ENCODE results near the gene DIP2B.
"Not testable (repeated sequence)": the region's sequence is repeated elsewhere in the genome, so short reads cannot be mapped to it uniquely, and the experiment has no call there.

GRCh38 chr12:50521781-50522180, 17.0 kb downstream of the DIP2B start:
- TF ChIP-seq EZH2 (IDR thresholded peaks at IDR 0.05; ENCODE audit: insufficient read depth, poor library complexity, severe bottlenecking); EZH2phosphoT487 (IDR thresholded peaks at IDR 0.05; ENCODE audit: insufficient read depth, low read depth): not testable (repeated sequence)

Data from GM23248 (cell line).